ENCODE measurements around the gene FCRL6.

DNA sequence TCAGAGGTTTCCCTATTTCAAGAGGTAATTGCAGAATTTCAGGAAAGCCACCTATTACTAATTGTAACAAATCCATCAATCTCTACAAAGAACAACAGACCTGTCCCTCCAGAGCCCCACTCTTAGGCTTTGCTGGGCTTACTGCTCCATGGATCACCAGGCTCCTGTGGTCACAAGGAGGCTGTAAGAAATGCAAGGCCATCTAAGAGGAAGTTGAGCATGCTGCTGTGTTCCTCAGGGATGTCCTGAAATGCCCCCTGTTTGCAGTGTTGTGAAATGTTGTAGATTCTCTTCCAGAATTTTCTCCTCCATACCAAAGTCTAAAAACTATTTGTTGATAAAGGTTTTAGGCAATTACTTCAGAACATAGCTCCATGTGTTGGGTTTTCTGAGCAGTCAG is 45.8 kb upstream of the FCRL6 start:
- TF ChIP-seq, protein P1, sequence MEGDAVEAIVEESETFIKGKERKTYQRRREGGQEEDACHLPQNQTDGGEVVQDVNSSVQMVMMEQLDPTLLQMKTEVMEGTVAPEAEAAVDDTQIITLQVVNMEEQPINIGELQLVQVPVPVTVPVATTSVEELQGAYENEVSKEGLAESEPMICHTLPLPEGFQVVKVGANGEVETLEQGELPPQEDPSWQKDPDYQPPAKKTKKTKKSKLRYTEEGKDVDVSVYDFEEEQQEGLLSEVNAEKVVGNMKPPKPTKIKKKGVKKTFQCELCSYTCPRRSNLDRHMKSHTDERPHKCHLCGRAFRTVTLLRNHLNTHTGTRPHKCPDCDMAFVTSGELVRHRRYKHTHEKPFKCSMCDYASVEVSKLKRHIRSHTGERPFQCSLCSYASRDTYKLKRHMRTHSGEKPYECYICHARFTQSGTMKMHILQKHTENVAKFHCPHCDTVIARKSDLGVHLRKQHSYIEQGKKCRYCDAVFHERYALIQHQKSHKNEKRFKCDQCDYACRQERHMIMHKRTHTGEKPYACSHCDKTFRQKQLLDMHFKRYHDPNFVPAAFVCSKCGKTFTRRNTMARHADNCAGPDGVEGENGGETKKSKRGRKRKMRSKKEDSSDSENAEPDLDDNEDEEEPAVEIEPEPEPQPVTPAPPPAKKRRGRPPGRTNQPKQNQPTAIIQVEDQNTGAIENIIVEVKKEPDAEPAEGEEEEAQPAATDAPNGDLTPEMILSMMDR (IDR thresholded peaks at IDR 0.05) = no peak
- TF ChIP-seq POLR2A (IDR thresholded peaks at IDR 0.05) (no peak), POLR2AphosphoS5 (IDR thresholded peaks at IDR 0.05) (no peak), EP300 (IDR thresholded peaks at IDR 0.05) (no peak)
